Body of pancreas (tissue), 4 donors: ENCODE measurements around the gene ARMCX6.

Source experiments
- CTCF ChIP-seq, 7 experiments: fragments of 450-650 bp in 4 of 7; fragments of 200-600 bp in 3 of 7; sonication (generic) in 3 of 7; IDR thresholded peaks; one replicate each; pipeline ENCODE4 v1.5.1; 2016 to 2019; ENCODE audit warnings: antibody characterized with exemption in 7 of 7
- POLR2A ChIP-seq, 3 donors: fragments of 450-650 bp; IDR thresholded peaks; one replicate each; pipeline ENCODE4 v1.6.1; 2016; ENCODE audit warnings: antibody characterized with exemption in 3 of 3, mild to moderate bottlenecking in 2 of 3

DNA sequence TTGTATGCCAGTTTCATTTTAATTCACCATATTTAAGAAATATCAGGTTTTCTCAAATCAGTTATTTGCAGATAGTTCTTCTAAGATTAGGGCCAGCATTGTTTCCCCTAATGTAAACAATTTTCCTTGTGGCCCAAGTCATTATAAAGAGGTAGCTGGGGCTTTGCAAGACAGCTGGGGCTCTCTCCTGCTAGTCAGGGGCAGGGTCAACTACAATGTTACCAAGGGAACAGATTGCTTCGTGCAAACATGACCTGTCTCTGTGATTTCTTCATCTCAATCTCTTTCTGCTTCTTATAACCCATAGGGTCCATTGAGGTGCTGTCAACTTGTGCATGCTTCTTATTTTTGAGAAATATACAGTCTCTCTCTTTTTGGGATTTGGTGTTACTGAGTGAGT lies 12.1 kb downstream of the ARMCX6 start:
- TF ChIP-seq POLR2A (IDR thresholded peaks at IDR 0.05) = no peak
- TF ChIP-seq CTCF (IDR thresholded peaks at IDR 0.05) = no peak
